Measurements from ENCODE around the gene CHRDL2. TPM values are rescaled to one million over a fixed set of nuclear protein-coding genes. Genes with fewer than 3 reads are reported as not detected.
A peak's percentile ranks its signal among the peaks of the same experiment; 100 is the strongest.

The CHRDL2 gene
- total RNA-seq, 2 experiments from 2014 or later, result not detected

DNA sequence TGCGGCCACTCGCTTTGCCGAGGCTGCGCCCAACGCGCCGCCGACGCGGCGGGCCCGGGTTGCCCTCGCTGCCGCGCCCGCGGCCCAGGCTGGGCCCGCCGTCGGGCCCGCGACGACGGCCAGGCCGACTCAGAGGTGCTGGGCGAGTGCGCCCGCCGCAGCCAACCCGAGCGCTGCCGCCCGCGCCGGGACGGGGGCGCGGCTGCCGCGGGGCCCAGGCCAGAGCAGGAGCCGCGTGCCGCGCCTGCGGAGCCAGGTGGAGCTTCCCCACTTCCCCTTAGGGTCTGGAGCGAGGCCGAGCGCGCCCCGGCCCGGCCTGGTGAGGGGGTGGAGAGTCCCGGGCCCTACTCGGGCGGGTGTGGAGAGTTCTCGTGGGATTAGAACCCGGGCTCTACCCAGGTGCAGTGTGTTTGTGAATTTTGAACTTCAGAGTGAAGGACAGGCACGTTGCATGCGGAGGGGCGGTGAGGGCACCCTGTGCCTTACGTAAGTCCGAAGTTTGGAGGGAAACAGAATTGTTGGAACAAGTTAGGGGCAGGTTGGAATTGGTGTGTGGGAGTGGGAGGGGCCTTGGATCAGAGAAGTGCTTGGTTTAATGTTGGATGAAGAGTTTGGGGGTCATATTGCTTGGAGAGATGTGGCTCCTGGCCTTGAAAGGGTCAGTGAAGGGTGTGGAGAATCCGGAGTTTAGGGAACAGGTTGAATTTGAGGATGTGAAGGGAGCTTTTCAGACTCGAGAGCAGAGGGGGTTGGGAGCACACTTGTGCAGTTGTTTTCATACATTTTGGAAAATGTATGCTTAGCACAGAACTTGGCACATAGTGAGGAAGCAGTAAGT is 18.1 kb upstream of the CHRDL2 start:
- CTCF ChIA-PET, result interaction anchor here (0.7 to 1.7 kb wide), 3 partner anchors 9 to 19 kb away, joined by 3 to 12 read pairs (median 5); no protein-coding TSS in a partner anchor
- POLR2A ChIA-PET, result interaction anchor here (0.5 to 2.4 kb wide), 7 partner anchors 21 to 516 kb away, joined by 3 to 7 read pairs (median 3); partner anchors contain the start of gene NEU3
- peaks cover 10% of the 10 kb centered on the region for H3K36me3 Mint-ChIP-seq (ENCODE audit: low read depth)
- peak; percentile 54 for ATAC-seq
- H3K9me3 Mint-ChIP-seq, result no peaks in the 10 kb centered on the region
- H3K27me3 Mint-ChIP-seq, result no peaks in the 10 kb centered on the region
- TF ChIP-seq, protein P1, sequence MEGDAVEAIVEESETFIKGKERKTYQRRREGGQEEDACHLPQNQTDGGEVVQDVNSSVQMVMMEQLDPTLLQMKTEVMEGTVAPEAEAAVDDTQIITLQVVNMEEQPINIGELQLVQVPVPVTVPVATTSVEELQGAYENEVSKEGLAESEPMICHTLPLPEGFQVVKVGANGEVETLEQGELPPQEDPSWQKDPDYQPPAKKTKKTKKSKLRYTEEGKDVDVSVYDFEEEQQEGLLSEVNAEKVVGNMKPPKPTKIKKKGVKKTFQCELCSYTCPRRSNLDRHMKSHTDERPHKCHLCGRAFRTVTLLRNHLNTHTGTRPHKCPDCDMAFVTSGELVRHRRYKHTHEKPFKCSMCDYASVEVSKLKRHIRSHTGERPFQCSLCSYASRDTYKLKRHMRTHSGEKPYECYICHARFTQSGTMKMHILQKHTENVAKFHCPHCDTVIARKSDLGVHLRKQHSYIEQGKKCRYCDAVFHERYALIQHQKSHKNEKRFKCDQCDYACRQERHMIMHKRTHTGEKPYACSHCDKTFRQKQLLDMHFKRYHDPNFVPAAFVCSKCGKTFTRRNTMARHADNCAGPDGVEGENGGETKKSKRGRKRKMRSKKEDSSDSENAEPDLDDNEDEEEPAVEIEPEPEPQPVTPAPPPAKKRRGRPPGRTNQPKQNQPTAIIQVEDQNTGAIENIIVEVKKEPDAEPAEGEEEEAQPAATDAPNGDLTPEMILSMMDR (IDR thresholded peaks at IDR 0.05), result no peak
- peak overlapping the region; percentile 91 for H3K4me3 Mint-ChIP-seq
- intact Hi-C loops (cut with micrococcal nuclease), result no loop called here
- H3K27ac Mint-ChIP-seq, result peak overlapping the region; percentile 87
- H3K4me1 Mint-ChIP-seq (ENCODE audit: low read depth), result peaks cover 39% of the 10 kb centered on the region
- DNase-seq, result peak; percentile 64

DNA sequence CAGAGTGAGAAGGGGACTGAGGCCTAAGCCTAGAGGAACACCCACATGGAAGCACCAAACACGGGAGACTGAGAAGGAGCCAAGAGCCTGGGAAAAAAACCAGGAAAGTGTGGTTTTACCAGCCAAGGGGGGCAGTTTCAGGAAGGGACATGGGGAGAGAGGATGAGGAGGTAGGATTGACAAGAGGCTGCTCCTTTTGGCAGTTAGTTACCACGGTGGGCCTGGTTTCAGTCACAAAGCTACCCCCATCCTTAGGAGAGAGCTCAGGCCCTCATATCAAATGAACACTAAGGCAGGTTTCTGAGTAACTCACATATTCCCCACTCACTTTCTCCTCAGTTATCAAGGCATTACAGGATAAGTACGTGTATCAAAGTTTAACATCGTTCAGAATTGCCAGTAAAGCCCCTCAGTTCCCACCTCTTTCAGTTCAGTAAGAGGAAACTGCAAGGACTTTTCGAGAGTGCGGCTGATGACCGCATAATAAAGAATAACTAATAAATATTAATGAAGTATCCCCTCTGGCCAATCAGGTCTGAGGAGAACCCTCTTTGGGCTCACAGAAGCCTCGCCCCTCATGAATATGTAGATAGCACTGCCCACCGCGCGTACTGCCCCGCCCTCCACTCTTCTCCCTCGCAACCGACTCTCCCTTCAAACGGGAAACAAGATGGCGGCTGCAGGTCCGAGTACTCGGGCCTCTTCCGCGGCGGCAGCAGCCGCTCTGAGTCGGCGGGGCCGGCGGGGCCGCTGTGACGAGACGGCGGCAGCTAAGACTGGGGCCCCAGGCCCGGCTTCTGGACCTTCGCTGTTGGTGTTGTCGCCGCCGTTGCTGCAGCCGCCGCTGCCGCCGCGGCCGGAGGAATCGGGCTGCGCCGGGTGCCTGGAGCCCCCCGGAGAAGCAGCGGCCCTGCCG is 17.2 kb upstream of the CHRDL2 start, which contains the start of gene RNF169:
Gene RNF169, plus strand, starts transcription at position 639 of the 916 bp plus-strand sequence. Its CDS starts 32 bp downstream, at position 671.
- ATAC-seq (peak; percentile 99), DNase-seq (peak; percentile 97)
- H3K9me3 Mint-ChIP-seq, result no peaks in the 10 kb centered on the region
- ChIA-PET CTCF (interaction anchor here (1.2 to 1.8 kb wide), 2 partner anchors 9 to 46 kb away, joined by 4 to 11 read pairs; no protein-coding TSS in a partner anchor), POLR2A (interaction anchor here (0.8 to 2.4 kb wide), 3 partner anchors 23 to 254 kb away, joined by 3 to 7 read pairs (median 4); no protein-coding TSS in a partner anchor)
- peak within 1 kb of the TSS; percentile 87 for H3K27ac Mint-ChIP-seq
- intact Hi-C loops (cut with micrococcal nuclease), result no loop called here
- TF ChIP-seq, protein P1 (IDR thresholded peaks at IDR 0.05), result no peak
- peak within 1 kb of the TSS; percentile 91 for H3K4me3 Mint-ChIP-seq
- no peaks in the 10 kb centered on the region for H3K27me3 Mint-ChIP-seq
- peaks cover 10% of the 10 kb centered on the region for H3K36me3 Mint-ChIP-seq (ENCODE audit: low read depth)
- H3K4me1 Mint-ChIP-seq (ENCODE audit: low read depth), result peaks cover 33% of the 10 kb centered on the region

DNA sequence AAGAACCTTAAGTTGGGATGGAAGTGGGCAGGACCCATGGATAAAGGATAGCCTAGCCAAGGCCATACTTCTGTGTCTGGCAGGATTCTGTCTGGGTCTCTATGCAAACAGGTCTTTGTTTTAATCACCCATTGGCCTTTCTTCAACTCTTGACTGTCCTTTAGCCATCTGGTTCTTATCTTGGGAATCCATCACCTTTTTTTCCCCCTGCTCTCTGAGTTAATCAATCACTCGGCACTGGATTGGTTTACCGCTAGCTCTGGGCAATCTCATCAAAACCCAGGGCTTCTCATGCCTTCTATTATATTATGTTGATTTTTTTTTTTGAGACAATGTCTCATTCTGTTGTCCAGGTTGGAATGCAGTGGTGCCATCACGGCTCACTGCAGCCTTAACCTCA is 15.6 kb upstream of the CHRDL2 start:
- Mint-ChIP-seq H3K27me3 (no peaks in the 10 kb centered on the region), H3K27ac (no peak overlapping the region), H3K4me1 (ENCODE audit: low read depth) (peaks cover 32% of the 10 kb centered on the region), H3K36me3 (ENCODE audit: low read depth) (peaks cover 9% of the 10 kb centered on the region), H3K9me3 (no peaks in the 10 kb centered on the region), H3K4me3 (no peak overlapping the region)
- CTCF ChIA-PET, result no interaction called here
- ATAC-seq (no peak), DNase-seq (no peak)
- intact Hi-C loops (cut with micrococcal nuclease), result no loop called here
- POLR2A ChIA-PET, result no interaction called here
- TF ChIP-seq, protein P1 (IDR thresholded peaks at IDR 0.05), result no peak

DNA sequence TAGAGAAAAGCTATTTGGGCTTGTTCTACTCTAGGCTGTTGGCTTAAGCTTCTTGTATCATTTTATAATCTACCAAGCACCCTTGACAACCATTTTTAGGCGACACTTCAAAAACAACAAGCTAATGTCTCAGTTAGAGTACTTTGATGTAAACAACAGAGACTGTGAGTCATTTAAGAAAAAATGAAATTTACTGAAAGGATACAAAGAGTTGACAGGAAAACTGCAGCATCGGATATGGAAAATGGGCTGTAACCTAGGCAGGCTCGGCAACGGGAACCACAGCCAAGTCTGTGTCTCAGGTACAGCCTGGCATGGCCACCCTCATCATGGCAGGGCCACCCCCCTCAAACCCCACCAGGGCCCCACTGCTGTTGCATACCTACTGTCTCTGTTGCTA is 13.1 kb upstream of the CHRDL2 start:
- H3K4me3 Mint-ChIP-seq, result no peak overlapping the region
- TF ChIP-seq, protein P1 (IDR thresholded peaks at IDR 0.05), result no peak
- POLR2A ChIA-PET, result no interaction called here
- CTCF ChIA-PET, result interaction anchor here (0.7 to 1.6 kb wide), 2 partner anchors 18 to 42 kb away, joined by 4 to 8 read pairs; no protein-coding TSS in a partner anchor
- intact Hi-C loops (cut with micrococcal nuclease), result no loop called here
- no peaks in the 10 kb centered on the region for H3K36me3 Mint-ChIP-seq (ENCODE audit: low read depth)
- no peak overlapping the region for H3K27ac Mint-ChIP-seq
- no peak for DNase-seq
- no peaks in the 10 kb centered on the region for H3K9me3 Mint-ChIP-seq
- ATAC-seq, result no peak
- no peaks in the 10 kb centered on the region for H3K27me3 Mint-ChIP-seq
- peaks cover 22% of the 10 kb centered on the region for H3K4me1 Mint-ChIP-seq (ENCODE audit: low read depth)

Measured in activated CD8-positive, alpha-beta T cell treated with anti-CD3 and anti-CD28 coated beads for 36 hours (primary cell).